CD4-positive, alpha-beta T cell treated with Interleukin-6 at 100 ng/mL for 8 hours (primary cell): ENCODE measurements around the gene FLT1.

Experiments used
- DNase-seq: peaks from one replicate; pipeline ENCODE4 v3.0.0-alpha.2; 2020; ENCODE audit warnings: mixed read lengths, low spot score

Gene FLT1

GRCh38 chr13:28494778-28495537, at the start of gene FLT1:
Gene FLT1, minus strand, starts transcription at chr13:28495128. Its CDS starts 285 bp downstream, at chr13:28494843.
- DNase-seq, result peak; percentile 34

DNA sequence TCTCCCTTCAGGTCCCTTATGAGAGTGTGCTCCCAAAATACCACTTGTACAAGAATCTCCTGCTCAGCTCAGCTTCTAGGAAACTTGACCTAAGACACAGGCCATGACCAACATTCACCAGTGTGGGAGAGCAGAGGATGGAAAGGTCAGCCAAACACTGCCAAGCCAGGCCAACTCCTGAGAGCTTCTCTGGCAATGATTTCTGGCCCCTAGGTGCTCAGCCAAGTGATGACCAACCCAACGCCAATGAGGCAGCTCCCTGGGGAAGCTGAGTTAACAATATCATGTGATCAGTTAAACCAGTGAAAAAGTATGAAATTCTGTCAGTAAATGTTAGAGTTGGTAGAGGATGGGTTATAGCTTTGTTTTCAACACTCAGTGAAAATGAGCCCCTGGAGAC, 49.1 kb upstream of the FLT1 start:
- no peak for DNase-seq

DNA sequence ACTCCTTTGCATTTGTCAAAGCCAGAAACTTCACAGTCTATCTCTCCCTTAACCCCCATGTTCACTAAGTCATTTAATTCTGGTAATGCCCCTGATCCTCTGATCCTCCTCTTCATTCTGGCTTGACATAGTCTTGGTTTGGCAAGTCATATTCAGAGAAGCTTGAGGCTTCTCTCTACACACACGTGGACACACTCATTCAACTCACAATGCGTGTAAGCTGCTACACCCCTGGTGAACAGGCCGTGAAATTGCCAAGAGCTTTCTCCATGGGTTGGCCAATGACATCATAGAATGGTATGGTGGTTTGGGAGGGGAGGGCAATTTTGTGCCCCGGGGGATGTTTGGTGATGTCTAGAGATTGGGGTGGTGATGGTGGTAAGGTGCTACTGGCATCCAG, 47.9 kb upstream of the FLT1 start:
- DNase-seq, result no peak

DNA sequence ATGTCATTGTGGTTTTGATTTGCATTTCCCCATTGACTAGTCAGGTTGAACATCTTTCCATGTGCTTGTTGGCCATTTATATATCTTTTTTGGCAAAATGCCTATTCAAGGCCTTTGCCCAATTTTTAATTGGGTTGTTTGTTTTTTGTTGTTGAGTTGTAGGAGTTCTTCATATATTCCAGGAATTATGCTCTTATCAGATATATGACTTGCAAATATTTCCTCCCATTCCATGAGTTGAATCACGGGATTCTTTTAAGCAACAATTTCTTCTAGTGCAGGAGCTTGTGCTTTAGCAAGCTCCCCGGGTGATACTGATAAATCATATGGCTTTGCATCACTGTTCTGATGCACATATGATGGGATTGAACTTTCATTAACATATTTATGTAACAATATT, 47.0 kb upstream of the FLT1 start:
- no peak for DNase-seq

GRCh38 chr13:28540612-28541011, 45.7 kb upstream of the FLT1 start:
- no peak for DNase-seq

- no peak for DNase-seq
Measured at GRCh38 chr13:28539625-28540286, 44.8 kb upstream of the FLT1 start.

GRCh38 chr13:28538932-28539331, 44.0 kb upstream of the FLT1 start:
- no peak for DNase-seq

GRCh38 chr13:28537171-28537570, 42.2 kb upstream of the FLT1 start:
- no peak for DNase-seq

DNA sequence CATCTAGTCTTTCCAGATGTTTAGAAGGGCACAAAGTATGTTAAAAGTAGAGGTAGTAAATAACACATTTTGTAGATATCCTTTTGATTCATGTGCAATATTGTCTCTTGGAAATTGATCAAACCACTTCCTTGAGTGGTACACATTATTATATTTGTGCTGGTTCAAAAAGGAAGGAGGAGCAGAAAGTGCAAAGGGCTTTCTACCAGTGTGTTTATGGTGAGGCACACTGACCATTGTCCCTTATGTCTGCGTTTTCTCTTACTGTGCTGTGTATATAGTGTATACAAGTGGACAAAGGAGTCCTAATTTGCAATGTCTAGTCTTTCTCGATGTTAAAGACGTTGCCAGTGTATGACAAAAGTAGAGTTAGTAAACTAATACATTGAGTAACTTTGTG, 41.4 kb upstream of the FLT1 start:
- DNase-seq, result no peak

- no peak for DNase-seq
Measured at GRCh38 chr13:28535734-28536133, 40.8 kb upstream of the FLT1 start.

DNA sequence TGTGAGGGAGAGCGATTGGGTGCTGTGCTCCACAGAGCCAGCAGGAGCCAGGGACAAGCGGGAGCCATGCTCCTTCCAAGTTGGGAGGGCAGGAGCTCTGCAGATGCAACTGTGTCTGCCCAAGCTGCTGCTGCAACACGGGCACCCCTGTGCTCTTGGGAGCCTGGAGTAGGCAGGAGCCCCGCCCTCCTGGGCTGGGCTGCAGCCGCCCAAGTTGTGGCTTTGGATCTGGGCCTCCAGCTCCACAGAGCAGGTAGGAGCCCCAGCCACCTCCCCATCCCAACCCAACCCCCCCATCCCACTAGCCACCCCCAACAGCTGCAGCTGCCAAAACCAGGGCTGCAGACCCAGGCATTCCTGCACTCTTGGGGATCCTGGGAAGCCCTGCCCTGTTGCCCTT, 39.9 kb upstream of the FLT1 start:
- no peak for DNase-seq

- no peak for DNase-seq
Measured at GRCh38 chr13:28534210-28534609, 39.3 kb upstream of the FLT1 start.

DNA sequence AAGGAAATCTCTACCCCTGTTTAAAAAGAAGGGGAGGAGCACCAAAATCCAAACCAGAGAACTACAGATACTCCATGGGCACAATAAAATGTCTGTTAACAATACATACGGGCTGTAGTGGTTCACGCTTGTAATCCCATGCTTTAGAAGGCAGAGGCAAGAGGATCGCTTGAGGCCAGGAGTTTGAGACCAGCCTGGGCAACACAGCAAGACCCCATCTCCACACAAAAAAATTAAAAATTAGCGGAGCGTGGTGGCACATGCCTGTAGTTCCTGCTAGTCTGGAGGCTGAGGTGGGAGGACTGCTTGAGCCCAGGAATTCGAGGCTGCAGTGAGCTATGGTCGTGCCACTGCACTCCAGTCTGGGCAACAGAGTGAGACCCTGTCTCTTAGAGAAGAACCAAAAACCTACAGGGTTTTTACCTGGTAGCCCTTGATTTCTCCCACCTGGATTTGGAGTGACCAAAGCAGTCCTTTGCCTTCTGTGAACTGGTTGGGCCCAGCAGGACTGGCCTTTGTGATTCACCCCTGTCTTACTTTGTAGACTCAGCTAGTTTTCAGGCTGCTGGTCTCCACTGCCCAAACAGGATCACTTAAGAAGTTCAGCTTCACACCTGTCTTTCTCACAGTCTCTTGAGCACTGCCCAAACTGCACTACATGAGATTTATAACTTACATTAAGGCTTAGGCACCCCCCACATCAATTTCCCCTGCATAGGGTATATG, 38.7 kb upstream of the FLT1 start:
- DNase-seq, result no peak

DNA sequence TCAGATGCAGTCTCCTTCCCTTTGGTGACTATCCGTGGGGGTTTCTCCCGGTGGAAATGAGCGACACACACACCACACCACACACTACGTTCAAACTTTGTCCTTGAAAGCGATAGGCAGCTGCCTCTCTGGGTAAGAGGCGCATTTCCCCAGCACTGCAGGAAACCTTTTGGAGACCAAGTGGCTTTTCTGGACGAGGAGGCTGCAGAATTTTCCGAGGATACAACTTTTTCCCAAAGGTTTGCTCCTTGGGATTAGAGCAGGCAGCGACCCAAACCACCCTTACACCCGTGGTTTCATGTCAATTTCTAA, 38.2 kb upstream of the FLT1 start:
- no peak for DNase-seq

DNA sequence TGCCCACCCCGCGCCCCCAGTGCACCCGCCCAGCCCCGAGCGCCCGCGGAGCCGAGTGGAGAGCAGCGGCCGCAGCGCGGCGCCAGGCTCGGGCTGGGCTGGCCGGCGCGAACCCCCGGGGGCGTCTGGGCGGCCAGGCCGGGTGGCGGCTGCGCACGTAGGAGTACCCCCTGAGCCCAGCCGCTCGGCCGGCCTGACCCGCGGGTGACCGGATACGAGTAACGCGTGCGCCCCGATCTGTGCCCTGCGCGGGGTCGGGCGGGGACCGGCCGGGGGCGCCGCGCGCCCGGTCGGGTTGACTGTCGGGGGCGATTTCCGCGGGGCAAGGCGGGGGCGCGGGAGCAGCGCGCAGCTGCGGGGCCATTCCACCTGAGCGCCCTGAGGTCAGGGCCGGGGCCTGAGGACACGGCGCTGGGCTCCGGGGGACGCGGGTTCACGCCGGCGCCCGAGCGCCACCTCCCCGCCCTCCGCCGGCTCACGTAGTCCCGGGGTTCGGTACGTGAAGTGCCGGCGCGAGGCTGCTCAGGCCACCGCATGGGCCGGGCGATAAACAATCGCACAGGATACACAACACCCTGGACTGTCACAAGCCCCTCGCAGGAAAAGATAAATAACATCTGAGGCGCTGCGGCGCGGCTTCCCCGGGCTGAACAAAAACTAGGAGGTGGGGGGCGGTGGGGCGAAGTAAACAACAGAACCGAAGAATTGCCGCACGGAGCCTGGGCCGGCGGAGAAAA, 37.6 kb upstream of the FLT1 start:
- no peak for DNase-seq

GRCh38 chr13:28531845-28532387, 37.0 kb upstream of the FLT1 start:
- no peak for DNase-seq

DNA sequence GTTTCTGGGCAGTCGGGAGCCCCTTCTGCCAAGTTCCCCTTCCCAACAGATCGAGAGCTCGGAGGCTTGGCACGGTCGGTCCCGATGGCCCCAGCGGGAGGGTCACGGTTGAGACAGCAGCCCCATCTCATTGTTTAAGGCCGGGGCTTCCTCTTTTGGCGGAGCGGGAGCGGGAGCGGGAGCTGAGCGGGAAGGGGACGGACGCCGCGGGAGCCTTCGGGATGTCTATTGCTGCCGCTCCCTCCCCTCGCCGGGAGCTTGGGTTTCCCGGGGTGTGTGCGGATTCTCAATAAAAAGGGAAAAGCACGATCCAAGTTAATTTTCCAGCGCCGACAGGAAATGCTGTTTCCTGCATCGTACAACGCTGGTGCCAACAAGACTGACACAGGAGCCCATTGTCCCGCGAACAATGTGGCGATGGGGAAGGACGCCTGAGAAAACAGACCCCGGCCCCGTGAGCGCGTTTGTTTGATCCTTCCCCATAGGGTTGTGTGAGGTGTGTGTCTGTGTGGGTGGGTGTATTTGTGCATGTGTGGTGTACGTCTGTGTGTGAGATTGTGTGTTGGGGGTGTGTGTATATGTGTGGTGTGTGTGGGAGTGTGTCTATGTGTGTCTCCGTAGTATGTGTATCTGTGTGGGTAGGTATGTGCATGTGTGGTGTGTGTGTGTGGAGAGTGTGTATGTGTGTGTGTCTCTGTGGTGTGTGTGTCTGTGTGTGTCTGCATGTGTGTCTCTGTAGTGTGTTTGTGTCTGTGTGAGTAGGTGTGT, 36.3 kb upstream of the FLT1 start:
- no peak for DNase-seq

DNA sequence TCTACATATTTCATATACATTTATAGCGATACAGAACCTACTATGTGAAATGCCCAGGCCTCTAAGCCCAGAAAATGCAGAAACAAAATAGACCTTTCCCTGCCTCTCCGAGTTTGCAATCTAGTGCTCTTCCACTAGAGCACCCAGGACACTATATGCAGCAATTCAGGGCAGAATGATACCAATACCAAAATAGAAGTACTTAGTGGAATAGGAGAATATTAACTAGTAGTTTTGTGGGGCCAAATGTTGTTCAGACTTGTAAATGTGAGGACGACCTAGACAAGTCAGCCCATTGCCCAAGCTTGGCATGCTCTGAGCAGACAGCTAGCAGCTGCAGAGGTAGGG, 35.8 kb upstream of the FLT1 start:
- DNase-seq, result no peak

GRCh38 chr13:28529836-28530235, 34.9 kb upstream of the FLT1 start:
- DNase-seq, result no peak

DNA sequence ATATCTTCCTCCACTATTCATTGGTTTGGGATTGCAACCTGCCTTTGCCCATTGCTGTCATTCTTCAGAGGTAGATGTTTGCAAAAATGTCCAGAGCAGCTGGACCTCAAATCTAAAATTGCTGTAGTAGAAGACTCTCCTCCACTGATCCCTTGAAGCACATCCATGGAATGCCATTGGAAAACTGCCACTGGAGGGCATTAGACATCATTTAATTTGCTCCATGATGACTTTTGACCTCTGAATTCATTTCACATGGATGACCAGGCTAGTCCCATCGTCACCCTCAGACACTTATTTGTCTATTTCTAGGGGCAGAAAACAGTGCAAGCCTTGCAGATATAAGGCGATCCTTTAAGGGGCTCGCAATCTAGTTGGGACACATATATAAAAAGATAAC, 33.9 kb upstream of the FLT1 start:
- no peak for DNase-seq

DNA sequence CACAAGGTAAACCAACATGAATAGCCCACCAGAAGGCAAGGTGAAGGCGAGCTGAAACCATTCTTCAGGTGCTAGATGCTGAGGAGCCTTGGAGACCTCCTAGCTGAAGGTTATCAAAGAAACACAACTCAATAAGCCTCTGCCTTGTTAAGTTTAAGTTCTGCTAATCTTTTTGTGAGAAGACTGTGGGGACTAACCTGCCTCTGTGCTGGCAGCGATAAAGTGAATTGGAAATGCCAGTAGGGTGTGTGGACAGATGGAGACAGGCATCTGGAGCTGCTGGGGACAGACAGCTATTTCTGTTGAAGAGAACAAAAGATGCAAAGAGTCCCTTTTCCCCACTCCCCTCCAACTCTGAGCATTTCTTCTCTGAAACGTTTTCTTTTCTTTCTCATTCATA, 33.5 kb upstream of the FLT1 start:
- no peak for DNase-seq

GRCh38 chr13:28527629-28528028, 32.7 kb upstream of the FLT1 start:
- DNase-seq, result no peak
